Stimulated activated naive B cell treated with anti-CD40 and anti-IgM and Interleukin-4, amounts not matched to agents 10 μg/mL and 1 μg/mL and 100 μg/mL, for 72 hours (primary cell): Measurements from ENCODE around the gene TRAF4.
"Not testable (repeated sequence)": the region's sequence is repeated elsewhere in the genome, so short reads cannot be mapped to it uniquely, and the experiment has no call there.

Experiments used
- ATAC-seq, 2 donors: fragments of 150-1000 bp; cut with Tn5 transposase; replicated peaks; 2 replicates each; pipeline ENCODE4 v1.10.0; 2021; ENCODE audit warnings: moderate library complexity in 1 of 2
- DNase-seq: peaks from one replicate; pipeline ENCODE4 v3.0.0; 2021
- H3K27ac Mint-ChIP-seq: one replicate; pipeline ENCODE4 v1.8.0; 2022; ENCODE audit warnings: mild to moderate bottlenecking, mixed read lengths
- H3K27me3 Mint-ChIP-seq, 2 donors: one replicate each; pipeline ENCODE4 v1.8.0; 2022; ENCODE audit warnings: mixed read lengths in 2 of 2
- H3K36me3 Mint-ChIP-seq, 2 donors: one replicate each; pipeline ENCODE4 v1.8.0; 2022; ENCODE audit warnings: mixed read lengths in 2 of 2, mild to moderate bottlenecking in 1 of 2
- H3K4me1 Mint-ChIP-seq, 2 donors: one replicate each; pipeline ENCODE4 v1.8.0; 2022; ENCODE audit warnings: mixed read lengths in 2 of 2, mild to moderate bottlenecking in 1 of 2
- H3K4me3 Mint-ChIP-seq, 2 donors: one replicate each; pipeline ENCODE4 v1.8.0; 2022; ENCODE audit warnings: mild to moderate bottlenecking in 2 of 2, mixed read lengths in 2 of 2, moderate library complexity in 1 of 2
- H3K9me3 Mint-ChIP-seq, 2 donors: one replicate each; pipeline ENCODE4 v1.8.0; 2022; ENCODE audit warnings: mixed read lengths in 2 of 2, mild to moderate bottlenecking in 1 of 2

Gene TRAF4

DNA sequence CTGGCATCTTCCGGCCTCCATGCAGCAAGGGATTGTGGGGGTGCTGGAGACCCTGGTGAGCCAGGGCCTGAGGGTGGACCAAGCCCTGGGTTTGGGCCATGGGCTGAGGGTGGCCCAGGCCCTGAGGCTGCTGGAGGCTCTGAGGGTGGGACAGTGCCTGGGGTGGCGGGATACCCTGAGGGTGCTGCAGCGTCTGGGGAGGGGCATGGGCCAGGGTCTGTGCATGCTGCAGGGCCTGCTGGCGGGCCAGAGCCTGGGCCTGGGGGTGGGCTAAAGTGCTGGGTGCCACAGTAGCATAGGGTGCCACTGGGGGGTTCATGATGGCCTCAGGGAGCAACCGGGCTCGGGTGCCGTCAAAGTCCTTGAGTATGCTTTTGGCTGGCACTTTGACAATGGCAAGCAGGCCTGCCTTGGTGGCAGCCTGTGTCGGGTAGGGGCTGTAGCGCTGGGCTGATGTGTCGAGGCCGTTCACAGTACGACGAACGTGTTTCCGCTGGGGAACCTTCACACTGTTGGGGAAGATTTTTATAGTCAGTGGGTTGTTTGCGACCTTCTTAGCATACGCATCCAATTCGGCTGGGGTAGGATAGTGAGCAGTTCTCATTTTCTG lies 15.6 kb downstream of the TRAF4 start:
- peaks cover 7 to 28% of the 10 kb centered on the region in 2 donors for H3K4me1 Mint-ChIP-seq
- no peak for ATAC-seq
- no peaks in the 10 kb centered on the region for H3K27me3 Mint-ChIP-seq
- DNase-seq, result no peak
- no peak overlapping the region for H3K4me3 Mint-ChIP-seq
- H3K27ac Mint-ChIP-seq, result peak overlapping the region; percentile 76
- H3K36me3 Mint-ChIP-seq, result peaks cover 30 to 41% of the 10 kb centered on the region in 2 donors
- H3K9me3 Mint-ChIP-seq, result no peaks in the 10 kb centered on the region

DNA sequence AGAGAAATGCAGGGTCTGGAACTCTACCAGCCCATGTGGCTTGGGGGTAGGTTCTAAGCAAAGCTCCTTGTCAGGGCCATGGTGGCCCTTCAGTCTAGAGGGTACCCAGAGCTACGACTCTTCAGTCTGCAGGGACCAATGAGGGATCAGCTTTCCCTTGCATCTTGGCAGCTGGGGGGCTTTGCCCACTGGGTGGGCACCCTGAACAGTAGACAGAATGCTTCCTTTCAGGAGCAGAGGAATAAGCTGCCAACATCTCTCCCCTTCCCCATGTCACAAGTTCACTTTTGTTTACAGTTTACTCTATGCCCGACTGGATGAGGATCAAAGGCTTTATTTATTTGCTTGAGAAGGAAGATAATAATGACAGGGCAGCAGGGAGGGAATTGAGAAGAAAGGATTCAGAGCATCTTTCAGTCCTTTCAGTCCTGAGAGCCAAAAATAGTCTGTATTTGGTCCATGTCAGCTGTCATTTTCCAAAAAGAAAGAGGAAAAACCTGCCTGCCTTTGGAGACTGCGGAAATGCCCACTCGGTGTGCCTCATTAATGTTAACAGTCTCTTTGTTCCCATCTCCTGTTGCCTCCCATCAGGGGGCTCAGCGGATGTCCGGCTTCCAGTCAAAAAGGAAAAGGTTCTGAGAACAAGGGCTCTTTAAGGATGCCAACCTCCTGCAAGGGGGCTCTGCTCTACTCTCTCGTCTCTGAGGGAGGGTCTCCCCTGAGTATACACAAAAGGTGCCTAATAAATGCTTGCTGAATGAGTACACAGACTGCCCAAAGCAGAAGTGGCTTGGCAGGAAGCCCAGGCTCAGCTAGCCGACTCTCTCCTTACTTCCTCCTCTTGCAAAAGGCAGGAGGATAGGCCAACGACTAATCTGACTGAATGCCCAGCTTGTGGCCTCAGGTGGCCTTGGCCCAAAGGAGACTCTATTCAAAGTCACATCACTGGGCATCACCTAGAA lies 17.1 kb downstream of the TRAF4 start:
- ATAC-seq (peak; percentile 28 to 53), DNase-seq (no peak)
- Mint-ChIP-seq H3K4me3 (no peak overlapping the region), H3K27ac (peak overlapping the region; percentile 31), H3K9me3 (no peaks in the 10 kb centered on the region), H3K36me3 (peaks cover 26 to 47% of the 10 kb centered on the region in 2 donors), H3K27me3 (no peaks in the 10 kb centered on the region), H3K4me1 (peaks cover 7 to 27% of the 10 kb centered on the region in 2 donors)

DNA sequence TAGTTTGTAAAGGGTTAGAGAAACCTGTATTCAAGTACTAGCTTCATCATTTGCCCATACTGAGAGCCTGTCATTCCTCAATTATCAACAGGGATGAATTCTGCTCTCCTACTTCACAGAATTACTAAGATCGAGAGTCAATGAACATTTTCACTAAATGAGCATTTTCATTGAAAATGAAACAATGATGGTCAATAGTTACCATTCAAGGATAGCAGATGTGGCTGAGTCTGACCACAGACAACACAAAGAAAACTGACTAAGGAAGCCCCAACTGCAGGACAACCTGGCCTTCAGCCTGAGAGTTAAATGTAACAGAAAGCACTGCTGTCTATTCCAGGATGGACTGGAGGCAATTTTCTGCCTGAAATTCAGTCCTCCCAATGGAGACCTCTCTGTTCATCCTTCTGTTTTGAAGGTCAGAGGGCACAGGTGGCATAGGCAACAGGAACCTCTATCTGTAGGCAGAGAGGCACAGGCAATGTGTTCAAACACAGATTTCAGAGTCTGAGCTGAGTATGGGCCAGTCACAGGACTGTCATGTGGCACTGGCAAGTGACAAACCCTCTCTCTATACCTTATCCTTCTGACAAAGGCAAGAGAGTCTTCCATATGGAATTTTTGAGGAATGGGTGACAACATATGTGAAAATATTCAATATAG lies 19.5 kb downstream of the TRAF4 start:
- peaks cover 18 to 38% of the 10 kb centered on the region in 2 donors for H3K36me3 Mint-ChIP-seq
- H3K9me3 Mint-ChIP-seq, result no peaks in the 10 kb centered on the region
- H3K4me1 Mint-ChIP-seq, result peaks cover 7 to 20% of the 10 kb centered on the region in 2 donors
- DNase-seq (no peak), ATAC-seq (peak; percentile 25 to 33)
- no peak overlapping the region for H3K4me3 Mint-ChIP-seq
- no peaks in the 10 kb centered on the region for H3K27me3 Mint-ChIP-seq
- no peak overlapping the region for H3K27ac Mint-ChIP-seq

DNA sequence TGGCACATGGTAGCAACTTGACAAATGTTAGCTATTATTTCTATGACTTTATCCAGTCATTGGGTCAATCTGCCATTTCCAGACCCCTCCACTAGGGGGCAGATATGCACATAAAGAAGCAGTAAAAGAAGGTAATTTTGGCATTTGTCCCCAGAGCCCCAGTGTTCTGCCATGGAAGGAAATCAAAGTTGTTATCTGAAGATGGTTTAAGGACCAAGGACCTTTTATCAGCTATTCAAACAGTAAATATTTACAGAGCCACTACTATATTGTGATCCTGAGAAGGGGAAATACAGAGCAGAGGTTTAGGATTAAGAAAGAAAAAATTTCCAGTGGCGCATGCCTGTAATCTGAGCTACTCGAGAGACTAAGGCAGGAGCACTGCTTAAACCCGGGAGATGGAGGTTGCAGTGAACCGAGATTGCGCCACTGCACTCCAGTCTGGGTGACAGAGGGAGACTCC lies 20.0 kb downstream of the TRAF4 start:
- peak; percentile 51 for DNase-seq
- Mint-ChIP-seq H3K27ac (no peak overlapping the region), H3K36me3 (peaks cover 12 to 33% of the 10 kb centered on the region in 2 donors)

DNA sequence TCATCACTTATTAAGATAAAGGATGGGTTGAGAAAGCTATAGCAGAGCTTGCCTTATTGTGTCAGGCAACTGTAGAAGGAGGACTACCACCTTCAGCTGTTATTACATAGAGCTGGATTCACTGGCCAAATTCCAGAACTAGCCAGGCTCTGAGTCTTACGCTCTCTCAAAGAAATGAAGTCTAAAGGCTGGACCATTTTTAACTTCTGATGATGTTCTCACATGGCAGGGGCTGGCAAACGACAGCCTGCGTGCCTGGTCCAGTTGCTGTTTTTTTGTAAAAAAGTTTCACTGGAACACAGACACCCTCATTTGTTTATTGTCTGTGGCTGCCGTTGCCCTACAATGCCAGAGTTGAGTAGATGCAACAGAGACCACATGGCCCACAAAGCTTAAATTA lies 21.2 kb downstream of the TRAF4 start:
- no peak for ATAC-seq
- H3K4me3 Mint-ChIP-seq, result no peak overlapping the region
- H3K27ac Mint-ChIP-seq, result no peak overlapping the region
- H3K27me3 Mint-ChIP-seq, result no peaks in the 10 kb centered on the region
- no peaks in the 10 kb centered on the region for H3K9me3 Mint-ChIP-seq
- DNase-seq, result no peak
- peaks cover 11 to 13% of the 10 kb centered on the region in 2 donors for H3K4me1 Mint-ChIP-seq
- H3K36me3 Mint-ChIP-seq, result peaks cover 6 to 36% of the 10 kb centered on the region in 2 donors

More for the DNA sequence above, 20.0 kb downstream of the TRAF4 start:
- H3K4me1 Mint-ChIP-seq, result peaks cover 7 to 19% of the 10 kb centered on the region in 2 donors
- peak; percentile 82 to 89 for ATAC-seq
- no peaks in the 10 kb centered on the region for H3K27me3 Mint-ChIP-seq
- no peaks in the 10 kb centered on the region for H3K9me3 Mint-ChIP-seq
- no peak overlapping the region for H3K4me3 Mint-ChIP-seq

DNA sequence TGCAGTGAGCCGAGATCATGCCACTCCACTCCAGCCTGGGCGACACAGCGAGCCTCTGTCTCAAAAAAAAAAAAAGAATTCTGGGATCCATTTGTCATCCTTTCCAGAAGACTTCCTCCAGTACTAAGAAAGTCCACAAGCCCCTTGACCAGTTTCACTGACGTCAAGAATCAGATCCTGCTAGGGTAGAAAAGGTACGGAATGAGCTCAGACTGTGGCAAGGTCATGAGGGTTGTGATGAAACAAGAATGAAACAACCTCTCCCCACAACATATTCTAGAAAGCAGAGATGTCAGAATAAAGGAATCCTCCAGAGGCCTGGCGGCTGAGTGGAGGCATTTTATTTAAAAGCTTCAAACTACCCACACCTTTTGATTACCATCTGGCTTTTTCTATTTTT lies 29.9 kb downstream of the TRAF4 start:
- no peak overlapping the region for H3K27ac Mint-ChIP-seq
- no peaks in the 10 kb centered on the region for H3K27me3 Mint-ChIP-seq
- H3K4me3 Mint-ChIP-seq, result no peak overlapping the region
- peaks cover 5 to 22% of the 10 kb centered on the region in 2 donors for H3K36me3 Mint-ChIP-seq
- no peak for DNase-seq
- no peaks in the 10 kb centered on the region for H3K9me3 Mint-ChIP-seq
- no peak for ATAC-seq
- H3K4me1 Mint-ChIP-seq, result peaks cover 19 to 21% of the 10 kb centered on the region in 2 donors

DNA sequence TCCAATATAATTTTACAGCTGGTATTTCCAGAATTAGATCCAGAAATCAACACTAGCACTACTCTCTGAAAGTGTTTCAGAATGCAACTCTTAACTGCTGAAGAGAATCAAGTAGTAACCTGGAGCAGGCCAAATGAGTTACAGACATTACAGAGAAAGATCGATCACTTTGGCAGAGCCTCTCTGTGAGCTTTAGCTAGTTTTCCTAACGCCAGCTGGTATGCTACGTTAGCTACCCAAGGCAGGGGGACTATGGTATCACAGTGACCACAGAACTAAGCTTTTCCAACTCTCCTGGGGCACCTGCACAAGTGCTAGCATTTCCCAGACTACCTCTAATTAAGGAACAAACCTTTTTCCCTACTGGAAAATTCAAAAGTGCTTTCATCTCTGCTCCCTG lies 30.4 kb downstream of the TRAF4 start:
- no peaks in the 10 kb centered on the region for H3K9me3 Mint-ChIP-seq
- H3K4me3 Mint-ChIP-seq, result no peak overlapping the region
- no peak overlapping the region for H3K27ac Mint-ChIP-seq
- H3K36me3 Mint-ChIP-seq, result peaks cover 10 to 27% of the 10 kb centered on the region in 2 donors
- H3K4me1 Mint-ChIP-seq, result peaks cover 23 to 26% of the 10 kb centered on the region in 2 donors
- no peak for DNase-seq
- ATAC-seq, result no peak
- H3K27me3 Mint-ChIP-seq, result no peaks in the 10 kb centered on the region

DNA sequence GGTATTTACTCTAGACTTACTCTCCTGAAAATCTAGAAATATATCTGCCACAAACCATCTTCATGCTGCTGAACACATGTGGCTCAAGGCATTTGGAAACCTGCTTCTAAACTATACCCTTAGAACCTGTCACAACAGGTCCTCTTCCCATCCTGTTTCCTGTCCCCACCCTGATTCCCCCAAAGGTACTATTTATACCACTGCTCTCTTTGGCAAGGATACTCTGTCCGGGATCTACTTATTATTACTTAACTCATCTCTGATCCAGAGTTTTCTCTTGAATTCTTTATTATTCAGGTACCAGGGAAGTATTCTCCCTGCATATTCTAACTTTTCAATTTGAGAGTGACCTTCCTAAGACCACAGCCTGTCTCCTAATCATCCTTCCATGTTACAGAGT lies 33.4 kb downstream of the TRAF4 start:
- peaks cover 15 to 30% of the 10 kb centered on the region in 2 donors for H3K36me3 Mint-ChIP-seq
- peaks cover 28 to 41% of the 10 kb centered on the region in 2 donors for H3K4me1 Mint-ChIP-seq
- no peaks in the 10 kb centered on the region for H3K27me3 Mint-ChIP-seq
- no peaks in the 10 kb centered on the region for H3K9me3 Mint-ChIP-seq
- no peak for DNase-seq
- no peak overlapping the region for H3K27ac Mint-ChIP-seq
- ATAC-seq, result no peak
- no peak overlapping the region for H3K4me3 Mint-ChIP-seq

DNA sequence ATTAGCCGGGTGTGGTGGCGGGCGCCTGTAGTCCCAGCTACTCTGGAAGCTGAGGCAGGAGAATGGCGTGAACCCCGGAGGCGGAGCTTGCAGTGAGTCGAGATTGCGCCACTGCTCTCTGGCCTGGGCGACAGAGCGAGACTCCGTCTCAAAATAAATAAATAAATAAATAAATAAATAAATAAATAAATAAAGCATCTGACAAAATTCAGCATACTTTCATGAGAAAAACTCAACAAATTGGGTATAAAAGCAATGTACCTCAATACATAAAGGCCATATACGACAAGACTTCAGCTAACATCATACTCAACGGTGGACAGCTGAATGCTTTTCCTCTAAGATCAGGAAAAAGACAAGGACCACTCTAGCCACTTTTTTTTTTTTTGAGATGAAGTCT lies 35.8 kb downstream of the TRAF4 start:
- not testable (repeated sequence) for DNase-seq, H3K27me3 Mint-ChIP-seq, ATAC-seq, H3K27ac Mint-ChIP-seq, H3K9me3 Mint-ChIP-seq, H3K4me3 Mint-ChIP-seq
- H3K4me1 Mint-ChIP-seq, result peaks cover 32 to 41% of the 10 kb centered on the region in 2 donors
- H3K36me3 Mint-ChIP-seq, result peaks cover 15 to 27% of the 10 kb centered on the region in 2 donors

DNA sequence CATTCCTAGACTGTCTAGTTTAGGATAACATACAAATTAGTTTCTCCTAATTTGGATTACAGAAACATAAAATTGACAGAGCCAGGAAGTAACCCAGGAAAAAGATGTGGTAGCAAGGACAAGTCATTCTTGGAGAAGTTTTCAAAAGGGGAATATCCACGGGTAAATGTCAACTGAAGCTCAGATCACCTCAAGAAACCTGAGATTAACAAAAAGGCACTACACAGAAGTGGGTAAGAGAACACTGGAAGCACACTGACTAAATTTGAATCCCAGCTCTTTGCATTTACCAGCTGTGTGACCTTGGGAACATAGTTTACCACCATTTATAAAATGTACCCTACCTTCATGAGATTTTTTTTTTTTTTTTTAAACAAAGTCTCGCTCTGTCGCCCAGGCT lies 39.4 kb downstream of the TRAF4 start:
- H3K4me3 Mint-ChIP-seq, result no peak overlapping the region
- H3K36me3 Mint-ChIP-seq, result peaks cover 15 to 24% of the 10 kb centered on the region in 2 donors
- DNase-seq (no peak), ATAC-seq (peak in 1 of 2 donors; percentile 63)
- H3K4me1 Mint-ChIP-seq, result peaks cover 21 to 25% of the 10 kb centered on the region in 2 donors
- no peaks in the 10 kb centered on the region for H3K9me3 Mint-ChIP-seq
- no peaks in the 10 kb centered on the region for H3K27me3 Mint-ChIP-seq
- H3K27ac Mint-ChIP-seq, result no peak overlapping the region

DNA sequence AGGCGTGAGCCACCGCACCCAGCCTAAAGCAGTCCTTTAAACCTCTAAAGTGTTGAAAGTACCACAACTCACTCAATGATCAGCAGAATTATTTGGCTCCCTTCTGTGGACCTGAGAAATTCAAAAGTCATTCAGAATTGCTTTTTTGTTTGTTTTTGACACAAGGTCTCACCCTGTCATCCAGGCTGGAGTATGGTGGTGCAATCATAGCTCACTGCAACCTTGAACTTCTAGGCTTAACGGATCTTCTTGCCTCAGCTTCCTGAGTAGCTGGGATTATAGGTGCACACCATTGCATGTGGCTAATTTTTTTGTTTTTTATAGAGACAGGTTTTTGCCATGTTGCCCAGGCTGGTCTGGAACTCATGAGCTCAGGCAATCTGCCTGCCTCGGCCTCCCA lies 44.3 kb downstream of the TRAF4 start:
- Mint-ChIP-seq H3K27ac (no peak overlapping the region), H3K4me3 (no peak overlapping the region), H3K36me3 (peaks cover 3 to 17% of the 10 kb centered on the region in 2 donors), H3K27me3 (no peaks in the 10 kb centered on the region), H3K9me3 (no peaks in the 10 kb centered on the region), H3K4me1 (peaks cover 10% of the 10 kb centered on the region in 2 donors)
- DNase-seq (no peak), ATAC-seq (no peak)

DNA sequence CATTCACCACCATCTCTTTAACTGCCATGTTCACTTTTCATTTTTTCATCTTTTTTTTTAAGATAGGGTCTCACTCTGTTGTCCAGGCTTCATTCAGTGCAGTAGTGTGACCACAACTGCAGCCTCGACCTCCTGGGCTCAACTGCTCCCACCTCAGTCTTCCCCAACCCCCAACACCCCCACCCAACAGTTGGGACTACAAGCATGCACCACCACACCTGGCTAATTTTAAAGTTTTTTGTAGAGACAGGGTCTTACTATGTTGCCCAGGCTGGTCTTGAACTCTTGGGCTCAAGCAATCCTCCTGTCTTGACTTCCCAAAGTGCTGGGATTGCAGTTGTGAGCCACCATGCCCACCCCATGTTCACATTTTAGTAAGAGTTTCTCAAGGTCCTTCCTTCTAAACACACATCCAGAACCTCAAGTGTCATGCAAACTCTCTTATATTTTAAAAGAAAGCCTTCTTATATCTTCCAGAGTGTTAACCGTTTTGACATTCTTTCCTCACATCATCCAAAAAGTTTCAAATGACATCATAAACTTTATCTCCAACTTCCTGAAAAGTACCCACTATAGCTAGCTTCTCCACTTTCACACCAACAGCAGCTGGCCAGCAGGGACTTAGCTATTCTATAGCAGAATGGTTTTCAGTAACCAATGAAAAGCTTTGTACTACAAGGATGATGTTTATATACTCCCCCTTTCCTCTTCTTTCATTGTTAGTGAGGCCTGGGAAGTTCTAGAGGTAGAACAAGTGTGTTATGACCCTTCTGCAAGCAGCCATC lies 49.3 kb downstream of the TRAF4 start:
- no peaks in the 10 kb centered on the region for H3K27me3 Mint-ChIP-seq
- peaks cover 9 to 21% of the 10 kb centered on the region in 2 donors for H3K36me3 Mint-ChIP-seq
- ATAC-seq (peak in 1 of 2 donors; percentile 53), DNase-seq (no peak)
- H3K9me3 Mint-ChIP-seq, result no peaks in the 10 kb centered on the region
- peaks cover 6 to 18% of the 10 kb centered on the region in 2 donors for H3K4me1 Mint-ChIP-seq
- H3K4me3 Mint-ChIP-seq, result no peak overlapping the region
- no peak overlapping the region for H3K27ac Mint-ChIP-seq

DNA sequence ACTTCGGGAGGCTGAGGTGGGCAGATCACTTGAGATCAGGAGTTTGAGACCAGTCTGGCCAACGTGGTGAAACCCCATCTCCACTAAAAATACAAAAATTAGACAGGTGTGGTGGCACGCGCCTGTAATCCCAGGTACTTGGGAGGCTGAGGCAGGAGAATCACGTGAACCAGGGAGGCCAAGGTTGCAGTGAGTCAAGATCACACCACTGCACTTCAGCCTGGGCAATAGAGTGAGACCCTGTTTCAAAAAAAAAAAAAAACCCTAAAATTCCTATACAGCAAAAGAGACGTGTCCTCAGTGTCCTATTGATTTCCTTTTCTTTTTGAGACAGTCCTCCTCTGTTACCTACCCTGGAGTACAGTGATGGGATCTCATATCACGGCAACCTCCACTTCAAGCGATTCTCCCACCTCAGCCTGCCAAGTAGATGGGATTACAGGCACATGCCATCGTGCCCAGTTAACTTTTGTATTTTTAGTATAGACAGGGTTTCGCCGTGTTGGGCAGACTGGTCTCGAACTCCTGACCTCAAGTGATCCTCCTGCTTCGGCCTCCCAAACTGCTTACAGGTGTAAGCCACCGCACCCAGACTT lies 51.1 kb downstream of the TRAF4 start:
- Mint-ChIP-seq H3K4me1 (peaks cover 1 to 10% of the 10 kb centered on the region in 2 donors), H3K36me3 (peaks cover 8 to 12% of the 10 kb centered on the region in 2 donors)
- ATAC-seq, H3K27ac Mint-ChIP-seq, H3K27me3 Mint-ChIP-seq, DNase-seq, H3K4me3 Mint-ChIP-seq, H3K9me3 Mint-ChIP-seq: not testable (repeated sequence)
